ENCODE measurements around the gene TMPO. TPM values are rescaled to one million over a fixed set of nuclear protein-coding genes. Genes with fewer than 3 reads are reported as not detected.
A peak's percentile ranks its signal among the peaks of the same experiment; 100 is the strongest.

The TMPO gene
- total RNA-seq, 4 donors from 2014 or later = 53.9 to 87.7 (median 70.2) TPM

DNA sequence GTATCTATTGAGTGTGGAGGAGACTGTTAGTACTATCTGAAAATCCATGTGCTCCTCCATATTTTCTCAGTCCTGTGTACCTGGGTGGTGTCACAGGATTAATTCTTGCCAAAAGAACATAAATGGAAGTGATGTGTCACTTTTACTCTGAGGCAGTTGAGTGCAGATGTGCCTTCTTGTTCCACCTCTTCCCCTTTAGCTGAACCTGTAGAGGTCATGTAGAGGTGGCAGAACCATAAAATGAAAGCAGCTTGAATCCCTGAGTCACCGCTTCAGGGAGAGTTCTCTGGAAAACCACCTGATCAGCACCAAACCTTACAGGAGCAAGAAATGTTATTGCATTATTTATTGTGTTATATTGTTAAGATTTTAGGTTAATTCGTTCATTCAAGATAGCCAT is 63.4 kb downstream of the TMPO start:
- Histone ChIP-seq H3K9me3 (no peaks in the 10 kb centered on the region), H3K4me1 (no peaks in the 10 kb centered on the region), H3K36me3 (no peaks in the 10 kb centered on the region), H3K4me3 (no peak overlapping the region), H3K27ac (peak overlapping the region in 1 of 4 donors; percentile 56), H3K27me3 (no peaks in the 10 kb centered on the region)
- WGBS, 2 donors = 80% methylated on average over 2 of the region's 2 CpGs
- no peak for DNase-seq (ENCODE audit: low spot score in 2 of 2)
- TF ChIP-seq POLR2A (IDR thresholded peaks at IDR 0.05) (no peak), EP300 (IDR thresholded peaks at IDR 0.05) (no peak)
- TF ChIP-seq, protein P1, sequence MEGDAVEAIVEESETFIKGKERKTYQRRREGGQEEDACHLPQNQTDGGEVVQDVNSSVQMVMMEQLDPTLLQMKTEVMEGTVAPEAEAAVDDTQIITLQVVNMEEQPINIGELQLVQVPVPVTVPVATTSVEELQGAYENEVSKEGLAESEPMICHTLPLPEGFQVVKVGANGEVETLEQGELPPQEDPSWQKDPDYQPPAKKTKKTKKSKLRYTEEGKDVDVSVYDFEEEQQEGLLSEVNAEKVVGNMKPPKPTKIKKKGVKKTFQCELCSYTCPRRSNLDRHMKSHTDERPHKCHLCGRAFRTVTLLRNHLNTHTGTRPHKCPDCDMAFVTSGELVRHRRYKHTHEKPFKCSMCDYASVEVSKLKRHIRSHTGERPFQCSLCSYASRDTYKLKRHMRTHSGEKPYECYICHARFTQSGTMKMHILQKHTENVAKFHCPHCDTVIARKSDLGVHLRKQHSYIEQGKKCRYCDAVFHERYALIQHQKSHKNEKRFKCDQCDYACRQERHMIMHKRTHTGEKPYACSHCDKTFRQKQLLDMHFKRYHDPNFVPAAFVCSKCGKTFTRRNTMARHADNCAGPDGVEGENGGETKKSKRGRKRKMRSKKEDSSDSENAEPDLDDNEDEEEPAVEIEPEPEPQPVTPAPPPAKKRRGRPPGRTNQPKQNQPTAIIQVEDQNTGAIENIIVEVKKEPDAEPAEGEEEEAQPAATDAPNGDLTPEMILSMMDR (IDR thresholded peaks at IDR 0.05) = no peak

DNA sequence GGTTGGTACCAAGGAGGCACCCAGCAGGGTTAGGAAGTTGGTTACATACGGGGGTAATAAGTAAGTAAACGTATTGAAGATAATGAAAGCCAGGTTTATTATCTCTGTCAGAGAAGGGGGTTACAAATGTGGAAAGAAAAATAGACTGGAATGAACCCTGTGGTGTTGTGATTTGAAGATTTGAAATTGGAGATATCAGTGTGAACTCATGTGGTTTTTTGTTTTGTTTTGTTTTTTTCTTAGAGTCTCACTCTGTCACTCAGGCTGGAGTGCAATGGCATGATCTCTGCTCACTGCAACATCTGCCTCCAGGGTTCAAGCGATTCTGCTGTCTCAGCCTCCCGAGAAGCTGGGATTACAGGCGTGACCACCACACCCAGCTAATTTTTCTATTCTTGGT is 64.0 kb downstream of the TMPO start:
- H3K9me3 ChIP-seq = no peaks in the 10 kb centered on the region
- 73 to 86% methylated on average over 5 of the region's 5 CpGs for WGBS, 2 donors
- H3K4me1 ChIP-seq = no peaks in the 10 kb centered on the region
- no peaks in the 10 kb centered on the region for H3K27me3 ChIP-seq
- no peak for DNase-seq (ENCODE audit: low spot score in 2 of 2)
- H3K36me3 ChIP-seq = no peaks in the 10 kb centered on the region
- no peak overlapping the region for H3K4me3 ChIP-seq
- peak overlapping the region in 1 of 4 donors; percentile 56 for H3K27ac ChIP-seq
- TF ChIP-seq EP300 (IDR thresholded peaks at IDR 0.05) = no peak
- TF ChIP-seq, protein P1 (IDR thresholded peaks at IDR 0.05) = no peak
- no peak for TF ChIP-seq POLR2A (IDR thresholded peaks at IDR 0.05)

DNA sequence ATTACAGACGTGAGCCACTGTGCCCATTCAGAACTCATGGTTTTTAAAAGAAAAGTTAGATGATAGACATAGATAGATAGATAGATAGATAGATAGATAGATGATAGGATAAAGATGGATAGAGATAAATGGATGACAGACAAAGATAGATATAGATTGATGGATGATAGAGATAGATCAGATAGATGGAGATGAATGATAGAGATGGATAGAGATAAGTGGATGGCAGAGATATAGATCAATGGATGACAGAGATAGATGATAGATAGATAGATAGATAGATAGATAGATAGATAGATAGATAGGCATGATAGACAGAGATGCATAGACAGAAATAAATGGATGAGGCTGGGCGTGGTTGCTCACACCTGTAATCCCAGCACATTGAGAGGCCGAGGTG is 64.4 kb downstream of the TMPO start:
- no peak for DNase-seq (ENCODE audit: low spot score in 2 of 2)
- H3K27ac ChIP-seq = no peak overlapping the region
- no peaks in the 10 kb centered on the region for H3K27me3 ChIP-seq
- TF ChIP-seq EP300 (IDR thresholded peaks at IDR 0.05) (no peak), POLR2A (IDR thresholded peaks at IDR 0.05) (no peak)
- TF ChIP-seq, protein P1 (IDR thresholded peaks at IDR 0.05) = no peak
- H3K4me1 ChIP-seq = no peaks in the 10 kb centered on the region
- H3K36me3 ChIP-seq = no peaks in the 10 kb centered on the region
- no peak overlapping the region for H3K4me3 ChIP-seq
- no peaks in the 10 kb centered on the region for H3K9me3 ChIP-seq
- WGBS, 2 donors = 91 to 93% methylated on average over 3 of the region's 3 CpGs

DNA sequence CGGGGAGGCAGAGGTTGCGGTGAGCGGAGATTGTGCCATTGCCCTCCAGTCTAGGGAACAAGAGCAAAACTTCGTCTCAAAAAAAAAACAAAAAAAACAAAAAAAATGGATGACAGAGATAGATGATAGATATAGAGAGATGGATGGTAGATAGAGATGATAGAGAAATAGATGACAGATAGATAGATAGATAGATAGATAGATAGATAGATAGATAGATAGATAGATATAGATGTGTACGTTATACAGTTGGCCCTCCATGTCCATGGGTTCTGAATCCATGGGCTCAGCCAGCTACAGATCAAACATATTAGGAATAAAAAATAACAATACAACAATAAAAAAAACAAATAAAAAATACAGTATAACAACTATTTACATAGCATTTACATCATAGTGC is 65.3 kb downstream of the TMPO start:
- Histone ChIP-seq H3K4me3 (no peak overlapping the region), H3K4me1 (no peaks in the 10 kb centered on the region), H3K27me3 (no peaks in the 10 kb centered on the region), H3K36me3 (no peaks in the 10 kb centered on the region), H3K9me3 (no peaks in the 10 kb centered on the region), H3K27ac (no peak overlapping the region)
- 94 to 95% methylated on average over 5 of the region's 5 CpGs for WGBS, 2 donors
- TF ChIP-seq EP300 (IDR thresholded peaks at IDR 0.05) (no peak), POLR2A (IDR thresholded peaks at IDR 0.05) (no peak)
- TF ChIP-seq, protein P1 (IDR thresholded peaks at IDR 0.05) = no peak
- no peak for DNase-seq (ENCODE audit: low spot score in 2 of 2)

DNA sequence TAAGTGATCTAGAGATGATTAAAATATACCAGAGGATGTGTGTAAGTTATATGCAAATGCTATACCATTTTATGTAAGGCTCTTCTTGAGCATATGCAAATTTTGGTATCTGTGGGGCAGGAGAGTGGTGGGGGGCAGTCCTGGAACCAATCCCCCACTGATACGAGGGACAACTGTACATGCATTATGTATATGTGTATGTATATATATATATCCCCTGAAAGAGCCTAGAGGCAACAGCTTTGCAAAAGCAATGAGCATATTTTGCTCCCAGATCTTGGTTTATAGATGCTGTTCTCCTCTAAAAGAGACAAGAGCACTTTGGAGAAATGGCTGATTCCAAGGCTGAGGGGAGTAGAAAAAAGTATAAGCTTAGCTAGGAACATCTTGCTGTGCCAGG is 65.7 kb downstream of the TMPO start:
- Histone ChIP-seq H3K36me3 (no peaks in the 10 kb centered on the region), H3K4me1 (no peaks in the 10 kb centered on the region), H3K27ac (no peak overlapping the region), H3K27me3 (no peaks in the 10 kb centered on the region), H3K4me3 (no peak overlapping the region), H3K9me3 (no peaks in the 10 kb centered on the region)
- WGBS, 2 donors = 81 to 94% methylated on average over 1 of the region's 1 CpG
- DNase-seq (ENCODE audit: low spot score in 2 of 2) = no peak
- TF ChIP-seq, protein P1 (IDR thresholded peaks at IDR 0.05) = no peak
- TF ChIP-seq EP300 (IDR thresholded peaks at IDR 0.05) (no peak), POLR2A (IDR thresholded peaks at IDR 0.05) (no peak)

Measured in tibial nerve (tissue), 4 donors.